Endothelial cell of umbilical vein (primary cell): ENCODE results near the gene CLCN4. TPM values are rescaled to one million over a fixed set of nuclear protein-coding genes. Genes with fewer than 3 reads are reported as not detected.

ENCODE experiments used
- BruUV-seq: library from RNA; stranded (reverse); fragments of 400-500 nt; replicated peaks from 2 replicates; lab custom pipeline; 2021; lab: Mats Ljungman, UMichigan
- CTCF ChIA-PET: fragments of 300-600, 350-600 bp; sonication (Branson Sonifier 250); formaldehyde crosslinking; loops from one replicate; lab custom pipeline; 2021; ENCODE audit warnings: antibody characterized with exemption, inconsistent platforms; lab: Charles Lee
- POLR2A ChIA-PET: fragments of 300-600, 350-600 bp; sonication (Branson Sonifier 250); formaldehyde crosslinking; loops from one replicate; lab custom pipeline; 2021; ENCODE audit warnings: antibody characterized with exemption, inconsistent platforms; lab: Charles Lee
- DNase-seq: peaks from one replicate; pipeline ENCODE4 v3.0.0-alpha.2; 2011; ENCODE audit warnings: low read depth, low spot score
- FAIRE-seq: peaks from 2 replicates; lab custom pipeline; 2011; peaks lifted over from hg19 to GRCh38; lab: Jason Lieb, UNC
- H2AFZ ChIP-seq: 2 replicates; pipeline ENCODE4 v1.6.0; 2012; ENCODE audit warnings: low read depth, low read length, control low read depth, inconsistent platforms
- H3K27ac ChIP-seq: 2 replicates; pipeline ENCODE4 v1.5.1; 2011; ENCODE audit warnings: low read depth, mild to moderate bottlenecking, control low read depth, low read length, moderate library complexity; ENCODE audit not compliant: insufficient read depth
- H3K27me3 ChIP-seq, 2 experiments: 2 replicates each; pipeline versions ENCODE4 v1.6.0 to v1.6.1; 2011; ENCODE audit warnings: low read length in 2 of 2, mixed read lengths in 1 of 2; ENCODE audit not compliant: control insufficient read depth in 2 of 2, insufficient read depth in 2 of 2
- H3K36me3 ChIP-seq, 2 experiments: 2 replicates in 1 of 2; 3 replicates in 1 of 2; pipeline ENCODE4 v1.5.1; 2011; ENCODE audit warnings: low read length in 2 of 2, mild to moderate bottlenecking in 1 of 2, moderate library complexity in 1 of 2; ENCODE audit not compliant: control insufficient read depth in 2 of 2, insufficient read depth in 2 of 2; ENCODE audit errors: extremely low read depth in 1 of 2
- H3K4me1 ChIP-seq: 3 replicates; pipeline ENCODE4 v1.5.1; 2011; ENCODE audit warnings: mild to moderate bottlenecking, low read length; ENCODE audit not compliant: control insufficient read depth, insufficient read depth; ENCODE audit errors: extremely low read depth
- H3K4me2 ChIP-seq: 2 replicates; pipeline ENCODE4 v1.6.1; 2011; ENCODE audit warnings: low read length, control low read depth, mixed read lengths; ENCODE audit not compliant: insufficient read depth
- H3K4me3 ChIP-seq, 3 experiments: fragments of 200-600 bp in 1 of 3; sonication (generic), shearing (Covaris generic) in 1 of 3; replicated peaks in 1 of 3; 2 replicates each; pipeline ENCODE4 v1.5.1; 2011 to 2016; ENCODE audit warnings: control low read depth in 3 of 3, low read length in 3 of 3, mild to moderate bottlenecking in 2 of 3, inconsistent platforms in 1 of 3, low read depth in 1 of 3, moderate library complexity in 1 of 3; ENCODE audit not compliant: insufficient read depth in 1 of 3
- H3K79me2 ChIP-seq: 2 replicates; pipeline ENCODE4 v1.6.0; 2012; ENCODE audit warnings: low read length, inconsistent platforms; ENCODE audit not compliant: control insufficient read depth, insufficient read depth
- H3K9ac ChIP-seq: replicated peaks from 2 replicates; pipeline ENCODE3; 2011; ENCODE audit warnings: low read length, control low read depth; ENCODE audit not compliant: insufficient read depth; ENCODE audit errors: extremely low read depth
- H3K9me1 ChIP-seq: replicated peaks from 3 replicates; pipeline ENCODE4 v1.6.0; 2011; ENCODE audit warnings: mild to moderate bottlenecking, low read length; ENCODE audit not compliant: control insufficient read depth, insufficient read depth; ENCODE audit errors: extremely low read depth
- H3K9me3 ChIP-seq: replicated peaks from 2 replicates; pipeline ENCODE4 v1.5.1; 2012; ENCODE audit warnings: low read length, inconsistent platforms; ENCODE audit not compliant: control insufficient read depth, insufficient read depth
- H4K20me1 ChIP-seq: replicated peaks from 2 replicates; pipeline ENCODE3; 2011; ENCODE audit warnings: mild to moderate bottlenecking, low read length; ENCODE audit not compliant: control insufficient read depth, insufficient read depth; ENCODE audit errors: extremely low read depth
- CTCF ChIP-seq, 2 donors: IDR thresholded peaks; 1 replicate in 1 of 2; 2 replicates in 1 of 2; pipeline ENCODE4 v1.5.1; 2011; ENCODE audit warnings: low read length in 2 of 2, mild to moderate bottlenecking in 2 of 2, moderate library complexity in 2 of 2, control low read depth in 1 of 2, inconsistent platforms in 1 of 2, low read depth in 1 of 2; ENCODE audit not compliant: insufficient read depth in 1 of 2; ENCODE audit errors: extremely low read depth in 1 of 2
- EZH2 ChIP-seq: IDR thresholded peaks from 2 replicates; pipeline ENCODE4 v1.6.1; 2012; ENCODE audit warnings: borderline replicate concordance, low read depth, mild to moderate bottlenecking, moderate library complexity, low read length, inconsistent platforms; ENCODE audit not compliant: severe bottlenecking
- FOS ChIP-seq: IDR thresholded peaks from 2 replicates; pipeline ENCODE4 v1.6.1; 2011; ENCODE audit warnings: mild to moderate bottlenecking, low read length, moderate library complexity, borderline replicate concordance; ENCODE audit not compliant: insufficient read depth
- GATA2 ChIP-seq: IDR thresholded peaks from 2 replicates; pipeline ENCODE4 v1.7.0; 2011; ENCODE audit warnings: low read depth, mild to moderate bottlenecking, moderate library complexity, mixed read lengths, low read length; ENCODE audit not compliant: insufficient read length, insufficient read depth
- JUN ChIP-seq: IDR thresholded peaks from 2 replicates; pipeline ENCODE4 v1.6.1; 2011; ENCODE audit warnings: borderline replicate concordance, low read depth; ENCODE audit not compliant: insufficient read length, insufficient read depth
- MAX ChIP-seq: IDR thresholded peaks from 2 replicates; pipeline ENCODE4 v1.6.1; 2011; ENCODE audit not compliant: insufficient read depth, insufficient read length
- MYC ChIP-seq: IDR thresholded peaks from one replicate; pipeline ENCODE4 v1.6.1; 2011; ENCODE audit warnings: mild to moderate bottlenecking, low read depth, low read length
- POLR2A ChIP-seq: IDR thresholded peaks from 2 replicates; pipeline ENCODE4 v1.6.1; 2012; ENCODE audit warnings: low read depth, mild to moderate bottlenecking, control low read depth, low read length
- POLR2AphosphoS5 ChIP-seq: IDR thresholded peaks from 2 replicates; pipeline ENCODE4 v1.6.1; 2012; ENCODE audit warnings: low read depth, mild to moderate bottlenecking, control low read depth, low read length, moderate library complexity; ENCODE audit not compliant: insufficient read depth
- dilution Hi-C: fragments of 300-500 bp; cut with MboI; formaldehyde crosslinking; loops from one replicate; pipeline ENCODE4 v1.15.0; 2019; ENCODE audit warnings: low sequenced_read_pairs; ENCODE audit not compliant: extremely low pct_ligation_motif_present
- intact Hi-C: fragments of 100-400 bp; cut with micrococcal nuclease; formaldehyde crosslinking; loops from one replicate; pipeline ENCODE4 v1.10.0; 2022
- polyA plus RNA-seq, 4 experiments: library from polyadenylated mRNA; depleted of rRNA in 3 of 4; stranded (reverse) in 3 of 4; unstranded in 1 of 4; fragments of >200 nt; gene quantifications; 2 replicates each; pipeline versions ENCODE4 v1.2.1 to v1.2.3, GENCODE V29; 2011 to 2012; ENCODE audit warnings: missing spikeins in 1 of 4
- total RNA-seq: library from RNA; stranded (reverse); gene quantifications from 2 replicates; pipeline ENCODE4 v1.2.3, GENCODE V29; 2021

CLCN4 gene
- total and polyA plus RNA-seq, 2 donors (not counting 3 experiments of a cell fraction or from before 2014, with no cell fraction given), result 7.6 to 19.8 TPM

GRCh38 chrX:10158279-10159144, 1.7 kb downstream of the CLCN4 start:
- Histone ChIP-seq H3K27me3 (no peaks in the 10 kb centered on the region), H3K36me3 (no peaks in the 10 kb centered on the region), H3K79me2 (peaks cover 3% of the 10 kb centered on the region), H3K4me3 (peak overlapping the region; percentile 37 to 91 (median 43)), H3K4me1 (peaks cover 9% of the 10 kb centered on the region), H3K4me2 (peak overlapping the region; percentile 97), H3K27ac (peak overlapping the region; percentile 95), H3K9me3 (no peaks in the 10 kb centered on the region), H3K9ac (peak overlapping the region; percentile 98), H4K20me1 (no peaks in the 10 kb centered on the region), H3K9me1 (no peaks in the 10 kb centered on the region), H2AFZ (no peak overlapping the region)
- FAIRE-seq (peak; percentile 12), DNase-seq (peak; percentile 37)
- BruUV-seq, result no TSS peak
- peak; percentile 28 for TF ChIP-seq MAX
- no peak for TF ChIP-seq JUN
- TF ChIP-seq GATA2, result no peak
- no peak for TF ChIP-seq POLR2A
- CTCF ChIA-PET, result no interaction called here
- intact Hi-C loops (loop anchor here (5.0 kb wide), 1 partner anchor 146 kb away; no protein-coding TSS in a partner anchor), dilution Hi-C loops (no loop called here)
- POLR2A ChIA-PET, result no interaction called here

- TF ChIP-seq POLR2A (no peak), POLR2AphosphoS5 (no peak), EZH2 (no peak), JUN (no peak), GATA2 (no peak), CTCF (IDR thresholded peaks at IDR 0.05; ENCODE audit: extremely low read depth in 1 of 2, insufficient read depth in 1 of 2, low read depth in 1 of 2, low read length in 2 of 2) (no peak), FOS (no peak), MAX (no peak), MYC (no peak)
- intact Hi-C loops (loop anchor here (5.0 kb wide), 1 partner anchor 147 kb away; no protein-coding TSS in a partner anchor), dilution Hi-C loops (no loop called here)
- no peak for FAIRE-seq
- Histone ChIP-seq H3K4me2 (no peak overlapping the region), H3K4me1 (peaks cover 9% of the 10 kb centered on the region), H3K79me2 (peaks cover 3% of the 10 kb centered on the region), H4K20me1 (no peaks in the 10 kb centered on the region), H3K9me3 (no peaks in the 10 kb centered on the region), H3K27me3 (no peaks in the 10 kb centered on the region), H3K9me1 (no peaks in the 10 kb centered on the region), H3K9ac (no peak overlapping the region), H3K27ac (no peak overlapping the region), H2AFZ (no peak overlapping the region), H3K4me3 (no peak overlapping the region), H3K36me3 (no peaks in the 10 kb centered on the region)
- CTCF ChIA-PET, result no interaction called here
- DNase-seq, result no peak
- no TSS peak for BruUV-seq
- POLR2A ChIA-PET, result no interaction called here
These were observed 2.3 kb downstream of the CLCN4 start for GRCh38 chrX:10159145-10159468.
